HepG2 (cell line): ENCODE results near the gene ORC2. TPM values are rescaled to one million over a fixed set of nuclear protein-coding genes. Genes with fewer than 3 reads are reported as not detected.

Experiments
- ATAC-seq: fragments of 200-7000 bp; cut with Tn5 transposase; 3 replicates; pipeline ENCODE4 v1.9.1; 2020; ENCODE audit warnings: mild to moderate bottlenecking, moderate library complexity
- BruUV-seq: library from RNA; stranded (reverse); fragments of 400-500 nt; replicated peaks from 2 replicates; lab custom pipeline; 2021; lab: Mats Ljungman, UMichigan
- CTCF ChIA-PET: fragments of 300-600 bp; formaldehyde crosslinking; extraction: SDS; loops from one replicate; lab custom pipeline; 2021; ENCODE audit warnings: low total read pairs, inconsistent platforms, low intra/inter-chr PET ratio; lab: Yijun Ruan, JAX
- POLR2A ChIA-PET: fragments of 350-600 bp; sonication (Branson Sonifier 250); formaldehyde crosslinking; loops from one replicate; lab custom pipeline; 2020; ENCODE audit warnings: antibody characterized with exemption, inconsistent platforms; lab: Yijun Ruan, JAX
- DNase-seq: peaks from one replicate; pipeline ENCODE4 v3.0.0-alpha.2; 2015; ENCODE audit warnings: low spot score
- FAIRE-seq: peaks from 3 replicates; lab custom pipeline; 2011; peaks lifted over from hg19 to GRCh38; lab: Jason Lieb, UNC
- H2AFZ ChIP-seq: one replicate; pipeline ENCODE4 v1.6.1; 2011; ENCODE audit warnings: low read length, inconsistent platforms
- H3K27ac ChIP-seq: fragments of 300-600 bp; 3 replicates; pipeline ENCODE4 v1.8.0; 2011; ENCODE audit warnings: mixed run types, mild to moderate bottlenecking, mixed read lengths, low read length, inconsistent platforms; ENCODE audit not compliant: insufficient read depth; ENCODE audit errors: extremely low read length
- H3K27me3 ChIP-seq, 2 experiments: fragments of 200-600 bp in 1 of 2; 2 replicates in 1 of 2; 3 replicates in 1 of 2; pipeline versions ENCODE4 v1.6.0 to v1.8.0; 2011; ENCODE audit warnings: low read length in 2 of 2, mild to moderate bottlenecking in 2 of 2, moderate library complexity in 2 of 2, inconsistent platforms in 1 of 2; ENCODE audit not compliant: insufficient read depth in 2 of 2, control insufficient read depth in 1 of 2
- H3K36me3 ChIP-seq, 2 experiments: fragments of 200-600 bp in 1 of 2; replicated peaks in 1 of 2; 2 replicates in 1 of 2; 3 replicates in 1 of 2; pipeline versions ENCODE4 v1.5.1 to v1.8.0; 2011; ENCODE audit warnings: low read length in 2 of 2, inconsistent platforms in 1 of 2; ENCODE audit not compliant: insufficient read depth in 2 of 2, control insufficient read depth in 1 of 2
- H3K4me1 ChIP-seq: 2 replicates; pipeline ENCODE4 v1.5.1; 2012; ENCODE audit warnings: low read length, inconsistent platforms; ENCODE audit not compliant: insufficient read depth
- H3K4me2 ChIP-seq: 2 replicates; pipeline ENCODE4 v1.6.0; 2011; ENCODE audit warnings: low read depth, low read length, inconsistent platforms
- H3K4me3 ChIP-seq, 3 experiments: fragments of 200-600 bp in 1 of 3; sonication (generic), shearing (Covaris generic) in 1 of 3; replicated peaks in 1 of 3; 2 replicates each; pipeline ENCODE4 v1.5.1; 2011 to 2016; ENCODE audit warnings: low read length in 3 of 3, inconsistent platforms in 2 of 3, low read depth in 2 of 3, mild to moderate bottlenecking in 2 of 3, control low read depth in 1 of 3, mixed read lengths in 1 of 3; ENCODE audit not compliant: insufficient read depth in 1 of 3
- H3K79me2 ChIP-seq: one replicate; pipeline ENCODE4 v1.6.1; 2011; ENCODE audit warnings: low read length, inconsistent platforms; ENCODE audit not compliant: insufficient read depth
- H3K9ac ChIP-seq: 2 replicates; pipeline ENCODE4 v1.6.0; 2011; ENCODE audit warnings: mild to moderate bottlenecking, low read depth, low read length, inconsistent platforms; ENCODE audit not compliant: insufficient read depth
- H3K9me3 ChIP-seq: 2 replicates; pipeline ENCODE4 v1.5.1; 2012; ENCODE audit warnings: mild to moderate bottlenecking, low read length
- H4K20me1 ChIP-seq: 2 replicates; pipeline ENCODE4 v1.6.0; 2011; ENCODE audit warnings: inconsistent platforms, mild to moderate bottlenecking, low read length, moderate library complexity; ENCODE audit not compliant: insufficient read depth
- ATF7 ChIP-seq, 2 experiments: fragments of 450-650 bp in 1 of 2; sonication (generic) in 1 of 2; formaldehyde crosslinking in 1 of 2; IDR thresholded peaks; 2 replicates each; pipeline versions ENCODE4 v1.4.0 to v1.6.1; 2016 to 2020; ENCODE audit warnings: antibody characterized with exemption in 1 of 2, mild to moderate bottlenecking in 1 of 2, missing genetic modification reagents in 1 of 2
- ATF7-NPFF ChIP-seq: sonication (generic); formaldehyde crosslinking; IDR thresholded peaks from 2 replicates; pipeline ENCODE4 v1.8.1; 2023; ENCODE audit warnings: mild to moderate bottlenecking, low read depth, missing genetic modification reagents, moderate library complexity
- KDM2A ChIP-seq: sonication (generic); formaldehyde crosslinking; IDR thresholded peaks from 2 replicates; pipeline ENCODE4 v1.4.0; 2020; ENCODE audit warnings: low read depth, missing genetic modification reagents, borderline replicate concordance
- MZF1 ChIP-seq: sonication (generic); formaldehyde crosslinking; IDR thresholded peaks from 2 replicates; pipeline ENCODE4 v1.8.1; 2023; ENCODE audit warnings: mild to moderate bottlenecking, missing genetic modification reagents, borderline replicate concordance
- NR1H2 ChIP-seq: sonication (generic); formaldehyde crosslinking; IDR thresholded peaks from 2 replicates; pipeline ENCODE4 v1.8.1; 2022; ENCODE audit warnings: low read depth, missing genetic modification reagents, borderline replicate concordance
- RAD51 ChIP-seq: fragments of 450-650 bp; IDR thresholded peaks from 2 replicates; pipeline ENCODE4 v1.6.1; 2016; ENCODE audit warnings: borderline replicate concordance
- SRSF1 ChIP-seq: fragments of 200-400 bp; formaldehyde crosslinking; optimal IDR thresholded peaks from 2 replicates; pipeline ENCODE3; 2017; ENCODE audit warnings: mild to moderate bottlenecking, low read depth, low read length, moderate library complexity
- ZNF160 ChIP-seq: sonication (generic); formaldehyde crosslinking; IDR thresholded peaks from 2 replicates; pipeline ENCODE4 v1.8.0; 2022; ENCODE audit warnings: mild to moderate bottlenecking, inconsistent platforms, missing genetic modification reagents
- ZNF441 ChIP-seq: sonication (generic); formaldehyde crosslinking; IDR thresholded peaks from 2 replicates; pipeline ENCODE4 v1.7.0; 2021; ENCODE audit warnings: missing genetic modification reagents, borderline replicate concordance
- ZNF552 ChIP-seq: sonication (generic); formaldehyde crosslinking; IDR thresholded peaks from 2 replicates; pipeline ENCODE4 v1.9.0; 2022; ENCODE audit warnings: missing genetic modification reagents, mild to moderate bottlenecking, borderline replicate concordance
- ZNF619 ChIP-seq: sonication (generic); formaldehyde crosslinking; IDR thresholded peaks from 2 replicates; pipeline ENCODE4 v1.4.0; 2020; ENCODE audit warnings: mild to moderate bottlenecking, missing genetic modification reagents
- WGBS: methylation state at CpG from one replicate; pipeline ENCODE4 v1.1.6; 2017; ENCODE audit warnings: low lambda C conversion rate; 5-methylcytosine and 5-hydroxymethylcytosine counted together
- in situ Hi-C: cut with HindIII; loops from 2 replicates; pipeline ENCODE4 v1.10.0; 2017; ENCODE audit warnings: low pct_unique_long_range_greater_than_20kb; ENCODE audit not compliant: extremely low pct_ligation_motif_present
- intact Hi-C: fragments of 100-400 bp; cut with micrococcal nuclease; formaldehyde crosslinking; loops from one replicate; pipeline ENCODE4 v1.10.0; 2022; ENCODE audit not compliant: unreplicated experiment
- polyA plus RNA-seq, 8 experiments: library from polyadenylated mRNA; depleted of rRNA in 3 of 8; stranded (reverse) in 7 of 8; unstranded in 1 of 8; fragments of >200 nt; fragmentation: Illumina TruSeq in 4 of 8; extraction: Trizol in 4 of 8; gene quantifications; 2 replicates each; pipeline versions ENCODE4 v1.2.1 to v1.2.3, GENCODE V29; 2011 to 2016; ENCODE audit warnings: low read depth in 4 of 8, missing spikeins in 1 of 8, mixed read lengths in 1 of 8; ENCODE audit not compliant: insufficient read depth in 1 of 8
- total RNA-seq, 5 experiments: library from RNA; depleted of rRNA; stranded (reverse); fragments of >200 nt; fragmentation: Illumina TruSeq; extraction: Trizol; gene quantifications; 2 replicates each; pipeline ENCODE4 v1.2.3, GENCODE V29; 2016; ENCODE audit warnings: low read depth in 1 of 5
- TF ChIP-seq, protein P1 (sequence below): sonication (generic); formaldehyde crosslinking; conservative IDR thresholded peaks from 2 replicates; pipeline ENCODE4 v1.4.0; 2020; ENCODE audit warnings: mild to moderate bottlenecking, missing genetic modification reagents, moderate library complexity

The ORC2 gene
- total and polyA plus RNA-seq, 2 of the 13 experiments (the other 11 are each of a cell fraction or from before 2014, with no cell fraction given), result 19.3 to 73.5 TPM

DNA sequence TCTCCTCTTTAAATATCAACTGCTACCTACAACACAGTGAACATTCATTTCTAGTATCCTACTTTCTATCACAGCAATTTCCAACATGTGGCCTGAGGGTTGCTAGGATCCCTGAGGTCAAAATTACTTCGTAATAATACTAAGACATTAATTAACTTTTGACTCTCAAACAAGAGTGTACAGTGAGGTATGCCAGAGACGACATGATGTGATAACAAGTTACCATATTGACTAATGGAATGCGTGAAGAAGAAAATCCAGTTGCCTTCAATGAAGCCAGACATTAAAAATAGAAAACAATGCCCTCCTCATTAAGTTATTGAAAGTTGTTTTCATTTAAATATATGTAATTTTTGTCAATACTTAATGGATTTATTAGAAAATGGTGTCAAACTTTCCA is 13.1 kb downstream of the ORC2 start:
- intact Hi-C loops (no loop called here), in situ Hi-C loops (no loop called here)
- CTCF ChIA-PET, result no interaction called here

More for the DNA sequence above, 13.1 kb downstream of the ORC2 start:
- Histone ChIP-seq H3K4me3 (no peak overlapping the region), H3K27ac (no peak overlapping the region), H3K4me2 (no peak overlapping the region), H3K9me3 (no peaks in the 10 kb centered on the region), H4K20me1 (no peaks in the 10 kb centered on the region), H3K9ac (no peak overlapping the region), H3K79me2 (no peaks in the 10 kb centered on the region), H3K4me1 (peaks cover 6% of the 10 kb centered on the region), H3K27me3 (no peaks in the 10 kb centered on the region), H2AFZ (no peak overlapping the region), H3K36me3 (peaks cover 11 to 68% of the 10 kb centered on the region in 2 experiments)
- TF ChIP-seq MZF1 (CRISPR knock-in tag) (no peak), KDM2A (no peak), ZNF552 (no peak), ZNF160 (CRISPR knock-in tag) (no peak), ATF7 (IDR thresholded peaks at IDR 0.05) (no peak), ATF7 (CRISPR knock-in tag; IDR thresholded peaks at IDR 0.05) (no peak), RAD51 (no peak), ZNF619 (CRISPR knock-in tag) (no peak), NR1H2 (no peak), SRSF1 (no peak), ATF7-NPFF (no peak), ZNF441 (CRISPR knock-in tag) (no peak)
- TF ChIP-seq, protein P1, sequence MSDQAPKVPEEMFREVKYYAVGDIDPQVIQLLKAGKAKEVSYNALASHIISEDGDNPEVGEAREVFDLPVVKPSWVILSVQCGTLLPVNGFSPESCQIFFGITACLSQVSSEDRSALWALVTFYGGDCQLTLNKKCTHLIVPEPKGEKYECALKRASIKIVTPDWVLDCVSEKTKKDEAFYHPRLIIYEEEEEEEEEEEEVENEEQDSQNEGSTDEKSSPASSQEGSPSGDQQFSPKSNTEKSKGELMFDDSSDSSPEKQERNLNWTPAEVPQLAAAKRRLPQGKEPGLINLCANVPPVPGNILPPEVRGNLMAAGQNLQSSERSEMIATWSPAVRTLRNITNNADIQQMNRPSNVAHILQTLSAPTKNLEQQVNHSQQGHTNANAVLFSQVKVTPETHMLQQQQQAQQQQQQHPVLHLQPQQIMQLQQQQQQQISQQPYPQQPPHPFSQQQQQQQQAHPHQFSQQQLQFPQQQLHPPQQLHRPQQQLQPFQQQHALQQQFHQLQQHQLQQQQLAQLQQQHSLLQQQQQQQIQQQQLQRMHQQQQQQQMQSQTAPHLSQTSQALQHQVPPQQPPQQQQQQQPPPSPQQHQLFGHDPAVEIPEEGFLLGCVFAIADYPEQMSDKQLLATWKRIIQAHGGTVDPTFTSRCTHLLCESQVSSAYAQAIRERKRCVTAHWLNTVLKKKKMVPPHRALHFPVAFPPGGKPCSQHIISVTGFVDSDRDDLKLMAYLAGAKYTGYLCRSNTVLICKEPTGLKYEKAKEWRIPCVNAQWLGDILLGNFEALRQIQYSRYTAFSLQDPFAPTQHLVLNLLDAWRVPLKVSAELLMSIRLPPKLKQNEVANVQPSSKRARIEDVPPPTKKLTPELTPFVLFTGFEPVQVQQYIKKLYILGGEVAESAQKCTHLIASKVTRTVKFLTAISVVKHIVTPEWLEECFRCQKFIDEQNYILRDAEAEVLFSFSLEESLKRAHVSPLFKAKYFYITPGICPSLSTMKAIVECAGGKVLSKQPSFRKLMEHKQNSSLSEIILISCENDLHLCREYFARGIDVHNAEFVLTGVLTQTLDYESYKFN (CRISPR knock-in tag), result no peak
- ATAC-seq (no peak), DNase-seq (no peak), FAIRE-seq (no peak)
- 95% methylated on average over 3 of the region's 3 CpGs for WGBS
- BruUV-seq, result no TSS peak
- POLR2A ChIA-PET, result interaction anchor here (1.6 kb wide), 1 partner anchor 13 kb away, joined by 7 read pairs; the partner anchor contains the start of gene ORC2
